Left lung (tissue), 10 donors: ENCODE measurements around the gene KRR1. TPM values are rescaled to one million over a fixed set of nuclear protein-coding genes. Genes with fewer than 3 reads are reported as not detected.
"Not testable (repeated sequence)": the region's sequence is repeated elsewhere in the genome, so short reads cannot be mapped to it uniquely, and the experiment has no call there.

Experiments used
- ATAC-seq: fragments of 200-7000 bp; cut with Tn5 transposase; one replicate; pipeline ENCODE4 v1.9.1; 2020; ENCODE audit warnings: moderate library complexity
- DNase-seq, 4 donors: peaks; one replicate each; pipeline ENCODE4 v3.0.0-alpha.2; 2013 to 2020
- H3K27ac ChIP-seq, 2 donors: fragments of 200-600 bp; sonication (generic) in 1 of 2; one replicate each; pipeline versions ENCODE4 v1.5.0 to v1.8.0; 2020 to 2021
- H3K27me3 ChIP-seq, 2 donors: fragments of 200-600 bp; sonication (generic) in 1 of 2; one replicate each; pipeline versions ENCODE4 v1.5.0 to v1.8.0; 2020 to 2021
- H3K36me3 ChIP-seq, 2 donors: fragments of 200-600 bp; sonication (generic) in 1 of 2; one replicate each; pipeline versions ENCODE4 v1.5.0 to v1.8.0; 2020 to 2021
- H3K4me1 ChIP-seq, 2 donors: fragments of 200-600 bp; one replicate each; pipeline ENCODE4 v1.8.0; 2021
- H3K4me3 ChIP-seq, 2 donors: fragments of 200-600 bp; sonication (generic) in 1 of 2; one replicate each; pipeline versions ENCODE4 v1.5.0 to v1.8.0; 2020 to 2021; ENCODE audit warnings: mild to moderate bottlenecking in 1 of 2
- H3K9me3 ChIP-seq, 2 donors: fragments of 200-600 bp; sonication (generic) in 1 of 2; one replicate each; pipeline versions ENCODE4 v1.5.0 to v1.8.0; 2020 to 2021
- intact Hi-C, 2 donors: fragments of 100-400 bp; cut with DNase I; formaldehyde crosslinking; loops; one replicate each; pipeline versions ENCODE4 v1.11.2 to v1.14.2; 2022
- polyA plus RNA-seq, 6 donors: library from polyadenylated mRNA; unstranded; fragments of 120-200 nt; gene quantifications; one replicate each; pipeline ENCODE4 v1.2.1, GENCODE V29; 2013; ENCODE audit not compliant: insufficient read length in 6 of 6
- total RNA-seq, 2 donors: library from RNA; stranded (reverse); fragmentation: NEBNext Ultra II Directional; extraction: Animal tissue kit (Norgen Biotek cat#: 25700); gene quantifications; one replicate each; pipeline ENCODE4 v1.2.1, GENCODE V29; 2021
- TF ChIP-seq, protein P1 (sequence below), 2 donors: fragments of 200-600 bp; sonication (generic) in 1 of 2; IDR thresholded peaks; one replicate each; pipeline versions ENCODE4 v1.5.0 to v1.8.0; 2021; ENCODE audit warnings: antibody characterized with exemption in 2 of 2
- donor health status: DM: no; HTN: yes; CAD: no.
- donor health status: DM: no; HTN: no; CAD: no.

The KRR1 gene
- total and polyA plus RNA-seq, 8 donors = 37.5 to 101 (median 83.1) TPM

DNA sequence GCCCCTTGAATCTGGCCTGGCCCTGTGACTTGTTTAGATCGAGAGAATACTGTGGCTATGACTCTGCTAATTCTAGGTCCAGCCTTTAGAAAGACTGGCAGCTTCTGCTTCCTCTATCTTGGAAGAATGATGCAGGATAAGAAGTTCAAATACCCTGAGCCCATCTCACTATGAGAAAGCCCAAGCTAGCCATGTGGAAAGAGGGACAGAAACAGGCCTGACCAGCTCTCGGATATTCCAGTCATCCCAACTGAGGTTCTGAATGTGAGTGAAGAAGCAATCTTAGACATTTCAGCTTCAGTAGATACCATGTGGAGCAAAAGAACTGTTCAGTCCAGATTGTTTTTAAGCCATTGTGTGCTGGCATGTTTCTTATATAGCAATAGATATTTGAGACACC, 17.3 kb upstream of the KRR1 start:
- no peak for ATAC-seq
- no peak overlapping the region for H3K27ac ChIP-seq
- TF ChIP-seq, protein P1, sequence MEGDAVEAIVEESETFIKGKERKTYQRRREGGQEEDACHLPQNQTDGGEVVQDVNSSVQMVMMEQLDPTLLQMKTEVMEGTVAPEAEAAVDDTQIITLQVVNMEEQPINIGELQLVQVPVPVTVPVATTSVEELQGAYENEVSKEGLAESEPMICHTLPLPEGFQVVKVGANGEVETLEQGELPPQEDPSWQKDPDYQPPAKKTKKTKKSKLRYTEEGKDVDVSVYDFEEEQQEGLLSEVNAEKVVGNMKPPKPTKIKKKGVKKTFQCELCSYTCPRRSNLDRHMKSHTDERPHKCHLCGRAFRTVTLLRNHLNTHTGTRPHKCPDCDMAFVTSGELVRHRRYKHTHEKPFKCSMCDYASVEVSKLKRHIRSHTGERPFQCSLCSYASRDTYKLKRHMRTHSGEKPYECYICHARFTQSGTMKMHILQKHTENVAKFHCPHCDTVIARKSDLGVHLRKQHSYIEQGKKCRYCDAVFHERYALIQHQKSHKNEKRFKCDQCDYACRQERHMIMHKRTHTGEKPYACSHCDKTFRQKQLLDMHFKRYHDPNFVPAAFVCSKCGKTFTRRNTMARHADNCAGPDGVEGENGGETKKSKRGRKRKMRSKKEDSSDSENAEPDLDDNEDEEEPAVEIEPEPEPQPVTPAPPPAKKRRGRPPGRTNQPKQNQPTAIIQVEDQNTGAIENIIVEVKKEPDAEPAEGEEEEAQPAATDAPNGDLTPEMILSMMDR (IDR thresholded peaks at IDR 0.05) = no peak
- no peak overlapping the region for H3K4me3 ChIP-seq
- no peaks in the 10 kb centered on the region for H3K9me3 ChIP-seq
- DNase-seq = no peak
- no peaks in the 10 kb centered on the region for H3K36me3 ChIP-seq
- no peaks in the 10 kb centered on the region for H3K27me3 ChIP-seq
- intact Hi-C loops = no loop called here
- H3K4me1 ChIP-seq = no peaks in the 10 kb centered on the region

DNA sequence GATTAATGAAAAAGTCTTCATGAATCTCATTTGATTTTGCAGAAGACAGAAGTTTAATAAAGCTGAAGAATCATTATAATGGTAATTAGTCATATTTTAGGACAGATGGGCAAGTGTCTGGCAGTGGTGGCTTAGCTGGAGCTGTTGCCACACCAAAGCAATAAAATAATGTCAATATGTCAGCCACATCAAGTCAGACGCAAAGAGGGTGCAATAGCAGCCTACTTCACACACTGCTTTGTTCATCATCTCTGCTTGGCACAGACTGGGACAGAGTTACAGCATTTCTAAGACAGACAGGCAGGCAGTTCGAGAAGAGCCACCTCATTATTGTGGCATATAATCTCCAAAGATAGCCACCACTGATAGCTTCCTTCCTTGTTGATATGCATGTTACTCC, 16.9 kb upstream of the KRR1 start:
- Histone ChIP-seq H3K9me3 (no peaks in the 10 kb centered on the region), H3K27me3 (no peaks in the 10 kb centered on the region), H3K27ac (no peak overlapping the region), H3K36me3 (no peaks in the 10 kb centered on the region), H3K4me3 (no peak overlapping the region), H3K4me1 (no peaks in the 10 kb centered on the region)
- ATAC-seq (no peak), DNase-seq (no peak)
- intact Hi-C loops = no loop called here
- TF ChIP-seq, protein P1 (IDR thresholded peaks at IDR 0.05) = no peak

DNA sequence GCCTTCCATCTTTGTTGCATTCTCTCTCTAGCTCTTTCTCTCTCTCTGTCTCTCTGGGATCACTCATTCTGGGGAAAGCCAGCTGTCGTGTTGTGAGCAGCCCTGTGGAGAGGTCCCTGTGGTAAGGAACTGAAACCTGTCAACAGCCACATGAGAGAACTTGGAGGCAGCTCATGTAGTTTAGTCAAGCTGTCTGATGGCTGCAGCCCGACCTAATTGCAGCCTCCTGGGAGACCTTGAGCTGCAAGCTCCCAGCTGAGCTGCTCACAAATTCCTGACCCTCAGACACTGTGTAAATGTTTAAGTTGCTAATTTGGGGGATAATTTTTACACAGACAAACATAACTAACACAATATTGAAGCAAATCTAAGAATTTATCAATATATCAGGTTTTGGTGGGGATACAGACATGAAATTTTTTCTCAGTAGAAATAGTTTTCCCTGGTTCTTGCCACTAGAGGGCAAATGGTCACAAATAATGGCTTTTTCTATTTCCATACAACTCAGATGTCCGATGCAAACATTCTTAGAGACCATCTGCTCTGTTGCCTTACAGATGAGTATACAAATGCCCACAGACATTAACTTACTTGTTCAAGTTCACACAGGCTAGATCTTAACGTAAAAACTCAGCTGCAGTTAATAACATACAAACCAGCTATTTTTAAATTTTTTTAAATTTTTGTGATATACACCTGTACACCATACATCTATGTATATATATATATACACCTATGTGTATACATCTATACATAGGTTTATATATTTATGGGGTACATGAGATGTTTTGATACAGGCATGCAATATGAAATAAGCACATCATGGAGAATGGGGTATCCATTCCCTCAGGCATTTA, 15.5 kb upstream of the KRR1 start:
- intact Hi-C loops = no loop called here
- ATAC-seq (peak; percentile 69), DNase-seq (peak in 2 of 4 donors; percentile 45 to 60)
- Histone ChIP-seq H3K4me1 (no peaks in the 10 kb centered on the region), H3K9me3 (no peaks in the 10 kb centered on the region), H3K36me3 (no peaks in the 10 kb centered on the region), H3K27me3 (no peaks in the 10 kb centered on the region), H3K4me3 (no peak overlapping the region), H3K27ac (no peak overlapping the region)
- TF ChIP-seq, protein P1 (IDR thresholded peaks at IDR 0.05) = peak; percentile 56 to 72

DNA sequence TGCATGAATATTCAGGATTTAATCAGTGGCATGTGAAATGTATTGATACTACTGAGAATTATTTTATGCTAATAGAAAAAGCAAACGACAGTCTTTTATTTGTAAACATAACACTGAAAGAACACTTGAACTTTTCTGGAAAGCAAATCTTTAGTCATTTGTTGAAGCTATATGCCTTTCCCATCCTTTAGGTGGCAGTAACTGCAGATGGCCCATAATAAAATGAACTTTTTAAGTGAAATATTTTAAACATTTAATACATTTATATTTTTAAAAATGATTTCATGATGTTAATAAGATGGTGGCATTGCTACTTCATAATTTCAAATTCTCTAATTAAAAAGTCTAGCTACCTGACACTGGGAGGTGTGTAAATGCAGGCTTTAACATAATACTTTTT, 13.9 kb upstream of the KRR1 start:
- TF ChIP-seq, protein P1 (IDR thresholded peaks at IDR 0.05) = peak in 1 of 2 donors; percentile 26
- Histone ChIP-seq H3K27me3 (no peaks in the 10 kb centered on the region), H3K9me3 (peaks cover 0 to 3% of the 10 kb centered on the region in 2 donors), H3K4me3 (no peak overlapping the region), H3K4me1 (no peaks in the 10 kb centered on the region), H3K36me3 (no peaks in the 10 kb centered on the region), H3K27ac (no peak overlapping the region)
- intact Hi-C loops = no loop called here
- DNase-seq = no peak
- ATAC-seq = no peak

DNA sequence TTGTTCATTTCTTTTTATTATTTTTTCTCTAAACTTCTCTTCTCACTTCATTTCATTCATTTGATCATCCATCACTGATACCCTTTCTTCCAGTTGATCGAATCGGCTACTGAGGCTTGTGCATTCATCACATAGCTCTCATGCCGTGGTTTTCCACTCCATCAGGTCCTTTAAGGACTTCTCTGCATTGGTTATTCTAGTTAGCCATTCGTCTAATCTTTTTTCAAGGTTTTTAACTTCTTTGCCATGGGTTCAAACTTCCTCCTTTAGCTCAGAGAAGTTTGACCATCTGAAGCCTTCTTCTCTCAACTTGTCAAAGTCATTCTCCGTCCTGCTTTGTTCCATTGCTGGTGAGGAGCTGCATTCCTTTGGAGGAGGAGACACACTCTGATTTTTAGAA, 10.7 kb upstream of the KRR1 start:
- H3K9me3 ChIP-seq, intact Hi-C loops, ATAC-seq, H3K27ac ChIP-seq, H3K4me3 ChIP-seq, DNase-seq, H3K4me1 ChIP-seq, H3K36me3 ChIP-seq, H3K27me3 ChIP-seq: not testable (repeated sequence)

DNA sequence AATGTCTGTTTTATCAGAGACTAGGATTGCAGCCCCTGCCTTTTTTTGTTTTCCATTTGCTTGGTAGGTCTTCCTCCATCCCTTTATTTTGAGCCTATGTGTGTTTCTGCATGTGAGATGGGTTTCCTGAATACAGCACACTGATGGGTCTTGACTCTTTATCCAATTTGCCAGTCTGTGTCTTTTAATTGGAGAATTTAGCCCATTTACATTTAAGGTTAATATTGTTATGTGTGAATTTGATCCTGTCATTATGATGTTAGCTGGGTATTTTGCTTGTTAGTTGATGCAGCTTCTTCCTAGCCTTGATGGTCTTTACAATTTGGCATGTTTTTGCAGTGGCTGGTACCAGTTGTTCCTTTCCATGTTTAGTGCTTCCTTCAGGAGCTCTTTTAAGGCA, 9.8 kb upstream of the KRR1 start:
- H3K4me3 ChIP-seq, H3K27me3 ChIP-seq, H3K9me3 ChIP-seq, DNase-seq, intact Hi-C loops, H3K4me1 ChIP-seq, ATAC-seq, H3K27ac ChIP-seq, H3K36me3 ChIP-seq: not testable (repeated sequence)
